H9 (cell line): ENCODE results near the gene CPNE2. TPM values are rescaled to one million over a fixed set of nuclear protein-coding genes. Genes with fewer than 3 reads are reported as not detected.

Experiments used
- DNase-seq: peaks from one replicate; pipeline ENCODE4 v3.0.0-alpha.2; 2017
- H2AFZ ChIP-seq: one replicate; pipeline ENCODE4 v1.6.1; 2013; ENCODE audit warnings: mild to moderate bottlenecking, low read length, control low read depth, moderate library complexity
- H2AK5ac ChIP-seq: 2 replicates; pipeline ENCODE4 v1.6.1; 2013; ENCODE audit warnings: low read length, control low read depth, mixed read lengths; ENCODE audit not compliant: insufficient read length
- H2BK120ac ChIP-seq: one replicate; pipeline ENCODE4 v1.6.1; 2013; ENCODE audit warnings: low read depth, mild to moderate bottlenecking, low read length, control low read depth, inconsistent platforms; ENCODE audit not compliant: poor library complexity, severe bottlenecking
- H2BK12ac ChIP-seq: 2 replicates; pipeline ENCODE4 v1.6.1; 2013; ENCODE audit warnings: low read length, control low read depth, mixed read lengths, low read depth; ENCODE audit not compliant: insufficient read length
- H2BK15ac ChIP-seq: 2 replicates; pipeline ENCODE4 v1.6.1; 2013; ENCODE audit warnings: low read depth, low read length, control low read depth
- H2BK20ac ChIP-seq: one replicate; pipeline ENCODE4 v1.6.1; 2013; ENCODE audit warnings: low read depth, mild to moderate bottlenecking, low read length, control low read depth, inconsistent platforms; ENCODE audit not compliant: poor library complexity, severe bottlenecking
- H2BK5ac ChIP-seq: 2 replicates; pipeline ENCODE4 v1.6.1; 2013; ENCODE audit warnings: low read length, control low read depth, mixed read lengths; ENCODE audit not compliant: insufficient read length
- H3K14ac ChIP-seq: 2 replicates; pipeline ENCODE4 v1.6.1; 2013; ENCODE audit warnings: low read length, control low read depth; ENCODE audit not compliant: insufficient read depth
- H3K18ac ChIP-seq: 2 replicates; pipeline ENCODE4 v1.6.1; 2013; ENCODE audit warnings: low read depth, mild to moderate bottlenecking, mixed read lengths, low read length, control low read depth; ENCODE audit not compliant: insufficient read length
- H3K23ac ChIP-seq: 2 replicates; pipeline ENCODE4 v1.6.1; 2013; ENCODE audit warnings: low read length, control low read depth, mixed read lengths, low read depth; ENCODE audit not compliant: insufficient read length
- H3K23me2 ChIP-seq: 2 replicates; pipeline ENCODE4 v1.6.1; 2013; ENCODE audit warnings: low read depth, mild to moderate bottlenecking, mixed read lengths, low read length, control low read depth; ENCODE audit not compliant: insufficient read length, poor library complexity, severe bottlenecking
- H3K27ac ChIP-seq: 2 replicates; pipeline ENCODE4 v1.5.1; 2013; ENCODE audit warnings: low read length, control low read depth, mixed read lengths, low read depth; ENCODE audit not compliant: insufficient read length
- H3K27me3 ChIP-seq: 2 replicates; pipeline ENCODE4 v1.6.1; 2013; ENCODE audit warnings: low read length, control low read depth, inconsistent platforms; ENCODE audit not compliant: insufficient read depth
- H3K4ac ChIP-seq: 2 replicates; pipeline ENCODE4 v1.6.1; 2013; ENCODE audit warnings: low read depth, mild to moderate bottlenecking, control low read depth, inconsistent platforms, low read length, moderate library complexity
- H3K4me1 ChIP-seq: 2 replicates; pipeline ENCODE4 v1.6.1; 2013; ENCODE audit warnings: low read length, control low read depth, inconsistent platforms; ENCODE audit not compliant: insufficient read depth
- H3K4me2 ChIP-seq: 2 replicates; pipeline ENCODE4 v1.6.1; 2013; ENCODE audit warnings: low read length, control low read depth, mixed read lengths; ENCODE audit not compliant: insufficient read length, insufficient read depth
- H3K56ac ChIP-seq: 2 replicates; pipeline ENCODE4 v1.6.1; 2013; ENCODE audit warnings: low read depth, mild to moderate bottlenecking, mixed read lengths, low read length, control low read depth; ENCODE audit not compliant: insufficient read length
- H3K79me1 ChIP-seq: 2 replicates; pipeline ENCODE4 v1.6.1; 2013; ENCODE audit warnings: low read depth, mild to moderate bottlenecking, moderate library complexity, low read length, control low read depth, inconsistent platforms; ENCODE audit not compliant: insufficient read depth, poor library complexity, severe bottlenecking
- H3K79me2 ChIP-seq: 2 replicates; pipeline ENCODE4 v1.6.1; 2013; ENCODE audit warnings: low read length, control low read depth, inconsistent platforms; ENCODE audit not compliant: insufficient read depth
- H3K9ac ChIP-seq: 2 replicates; pipeline ENCODE4 v1.6.1; 2013; ENCODE audit warnings: low read length, control low read depth, mixed read lengths; ENCODE audit not compliant: insufficient read length; ENCODE audit errors: extremely low read depth
- H3K9me3 ChIP-seq: one replicate; pipeline ENCODE4 v1.6.1; 2013; ENCODE audit warnings: low read depth, low read length, inconsistent platforms; ENCODE audit not compliant: control insufficient read depth
- H3T11ph ChIP-seq: one replicate; pipeline ENCODE4 v1.6.1; 2013; ENCODE audit warnings: mild to moderate bottlenecking, low read length, control low read depth, inconsistent platforms
- H4K20me1 ChIP-seq: one replicate; pipeline ENCODE4 v1.6.1; 2013; ENCODE audit not compliant: control insufficient read depth, insufficient read length, insufficient read depth
- H4K5ac ChIP-seq: 2 replicates; pipeline ENCODE4 v1.6.1; 2013; ENCODE audit warnings: low read depth, mild to moderate bottlenecking, mixed read lengths, low read length, control low read depth; ENCODE audit not compliant: insufficient read length
- H4K8ac ChIP-seq: replicated peaks from 2 replicates; pipeline ENCODE4 v1.6.1; 2013; ENCODE audit warnings: low read length, control low read depth, mixed read lengths, low read depth; ENCODE audit not compliant: insufficient read length
- H4K91ac ChIP-seq: 2 replicates; pipeline ENCODE4 v1.6.1; 2013; ENCODE audit warnings: low read depth, mild to moderate bottlenecking, moderate library complexity, mixed read lengths, low read length, control low read depth; ENCODE audit not compliant: insufficient read length
- H3K27ac Mint-ChIP-seq, 3 experiments: 2 replicates in 2 of 3; 3 replicates in 1 of 3; pipeline ENCODE4 v1.8.0; 2020 to 2021; ENCODE audit warnings: mixed read lengths in 3 of 3, mild to moderate bottlenecking in 1 of 3, moderate library complexity in 1 of 3
- H3K27me3 Mint-ChIP-seq: 2 replicates; pipeline ENCODE4 v1.8.0; 2021; ENCODE audit warnings: low read depth, mild to moderate bottlenecking, moderate library complexity, mixed read lengths
- H3K36me3 Mint-ChIP-seq, 3 experiments: 2 replicates in 2 of 3; 3 replicates in 1 of 3; pipeline ENCODE4 v1.8.0; 2020 to 2021; ENCODE audit warnings: low read depth in 3 of 3, mixed read lengths in 3 of 3; ENCODE audit not compliant: insufficient read depth in 1 of 3
- H3K4me1 Mint-ChIP-seq, 2 experiments: 2 replicates each; pipeline ENCODE4 v1.8.0; 2020; ENCODE audit warnings: mixed read lengths in 2 of 2
- H3K4me3 Mint-ChIP-seq, 2 experiments: 2 replicates in 1 of 2; 3 replicates in 1 of 2; pipeline ENCODE4 v1.8.0; 2020 to 2021; ENCODE audit warnings: mild to moderate bottlenecking in 2 of 2, mixed read lengths in 2 of 2, moderate library complexity in 1 of 2
- H3K9me3 Mint-ChIP-seq, 2 experiments: 2 replicates in 1 of 2; 3 replicates in 1 of 2; pipeline ENCODE4 v1.8.0; 2020; ENCODE audit warnings: mild to moderate bottlenecking in 2 of 2, mixed read lengths in 2 of 2, moderate library complexity in 1 of 2
- CTCF ChIP-seq: fragments of 200-600 bp; sonication (generic); conservative IDR thresholded peaks from 3 replicates; pipeline ENCODE4 v1.8.0; 2021; ENCODE audit warnings: antibody characterized with exemption, mild to moderate bottlenecking
- WGBS: extraction: QIAGEN DNeasy Blood & Tissue Kit; methylation state at CpG from one replicate; pipeline ENCODE4 v1.1.7; 2013; ENCODE audit warnings: missing lambda C conversion rate, low lambda C conversion rate, mixed read lengths; ENCODE audit not compliant: insufficient read length; ENCODE audit errors: extremely low coverage; 5-methylcytosine and 5-hydroxymethylcytosine counted together
- total RNA-seq: library from RNA; stranded (reverse); gene quantifications from 2 replicates; pipeline ENCODE4 v1.2.1, GENCODE V29; 2021

CPNE2 gene
- total RNA-seq, 1 experiment from 2014 or later = 8.0 TPM

GRCh38 chr16:57106767-57107166 is 14.4 kb downstream of the CPNE2 start:
- H4K91ac ChIP-seq = no peak overlapping the region
- no peaks in the 10 kb centered on the region for H3K27me3 ChIP-seq
- no peak for TF ChIP-seq CTCF
- no peak overlapping the region for H2AFZ ChIP-seq
- H3K79me2 ChIP-seq = no peaks in the 10 kb centered on the region
- peaks cover 21 to 33% of the 10 kb centered on the region in 2 experiments for H3K4me1 Mint-ChIP-seq
- H3K79me1 ChIP-seq = no peaks in the 10 kb centered on the region
- H3T11ph ChIP-seq = no peak overlapping the region
- peak overlapping the region in 1 of 3 experiments; percentile 84; a peak in 1 of 7 replicates for H3K27ac Mint-ChIP-seq
- H3K4me2 ChIP-seq = no peak overlapping the region
- no peak overlapping the region for H3K4ac ChIP-seq
- H3K14ac ChIP-seq = no peak overlapping the region
- H3K27me3 Mint-ChIP-seq = no peaks in the 10 kb centered on the region; the same call in 1 of the 2 replicates
- no peaks in the 10 kb centered on the region for H3K23me2 ChIP-seq
- H3K4me3 Mint-ChIP-seq = no peak overlapping the region
- no peak for DNase-seq
- no peaks in the 10 kb centered on the region for H3K9me3 Mint-ChIP-seq
- H2BK12ac ChIP-seq = no peak overlapping the region
- no peaks in the 10 kb centered on the region for H3K9me3 ChIP-seq
- H3K23ac ChIP-seq = no peak overlapping the region
- no peaks in the 10 kb centered on the region for H3K36me3 Mint-ChIP-seq
- H2BK5ac ChIP-seq = no peak overlapping the region
- no peak overlapping the region for H4K5ac ChIP-seq
- no peak overlapping the region for H4K8ac ChIP-seq
- H2BK15ac ChIP-seq = no peak overlapping the region
- H3K18ac ChIP-seq = no peak overlapping the region
- WGBS = no CpG with 5 or more reads among the region's 2 CpGs
- no peaks in the 10 kb centered on the region for H4K20me1 ChIP-seq
- H2AK5ac ChIP-seq = no peak overlapping the region
- H2BK20ac ChIP-seq = no peak overlapping the region
- no peak overlapping the region for H3K56ac ChIP-seq
- no peak overlapping the region for H3K9ac ChIP-seq
- no peak overlapping the region for H3K27ac ChIP-seq
- H3K4me1 ChIP-seq = no peaks in the 10 kb centered on the region; the same call in 1 of the 2 replicates
- no peak overlapping the region for H2BK120ac ChIP-seq
